ENCODE data around the gene ADM5. TPM values are rescaled to one million over a fixed set of nuclear protein-coding genes. Genes with fewer than 3 reads are reported as not detected.
"Not testable (repeated sequence)": the region's sequence is repeated elsewhere in the genome, so short reads cannot be mapped to it uniquely, and the experiment has no call there.

The ADM5 gene
- total and polyA plus RNA-seq, 2 experiments from 2014 or later, result 0.50 TPM; not detected in 1

- Histone ChIP-seq H3K27me3 (no peaks in the 10 kb centered on the region), H3K36me3 (replicated peaks; ENCODE audit: insufficient read depth, low read depth) (no peaks in the 10 kb centered on the region), H2AFZ (no peak overlapping the region), H3K27ac (no peak overlapping the region), H3K4me3 (no peak overlapping the region), H3K9me3 (ENCODE audit: low read depth) (no peaks in the 10 kb centered on the region), H3K4me1 (ENCODE audit: insufficient read depth) (no peaks in the 10 kb centered on the region), H3K79me2 (no peaks in the 10 kb centered on the region), H4K20me1 (ENCODE audit: insufficient read depth, poor library complexity, severe bottlenecking) (no peaks in the 10 kb centered on the region), H3K4me2 (no peak overlapping the region), H3K9me2 (replicated peaks; ENCODE audit: insufficient read depth) (no peaks in the 10 kb centered on the region)
- 84% methylated on average over 3 of the region's 3 CpGs for WGBS (ENCODE audit: low lambda C conversion rate, missing lambda C conversion rate)
- TF ChIP-seq EZH2phosphoT487 (IDR thresholded peaks at IDR 0.05; ENCODE audit: low read depth, severe bottlenecking, unreplicated experiment) (no peak), CTCF (IDR thresholded peaks at IDR 0.05; ENCODE audit: poor library complexity) (no peak), EZH2 (IDR thresholded peaks at IDR 0.05; ENCODE audit: borderline replicate concordance) (no peak)
- no peak for DNase-seq (ENCODE audit: low spot score)
Observed at GRCh38 chr19:49716154-49716553, 26.8 kb downstream of the ADM5 start.

DNA sequence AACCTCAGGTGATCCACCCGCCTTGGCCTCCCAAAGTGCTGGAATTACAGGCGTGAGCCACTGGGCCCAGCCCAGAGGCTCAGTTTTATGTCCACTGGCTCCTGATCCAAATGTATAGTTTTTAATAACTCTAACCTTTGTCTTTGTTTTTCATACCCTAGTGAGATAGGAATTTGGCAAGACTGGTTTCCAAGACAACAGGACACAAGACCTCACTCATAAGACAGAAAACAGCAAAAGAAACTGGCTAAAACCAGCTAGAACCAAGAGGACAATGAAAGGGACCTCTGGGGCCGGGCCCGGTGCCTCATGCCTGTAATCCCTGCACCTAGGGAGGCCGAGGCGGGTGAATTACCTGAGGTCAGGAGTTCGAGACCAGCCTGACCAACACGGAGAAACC is 29.1 kb downstream of the ADM5 start:
- H4K20me1 ChIP-seq (ENCODE audit: insufficient read depth, poor library complexity, severe bottlenecking), result no peaks in the 10 kb centered on the region
- no peak for DNase-seq (ENCODE audit: low spot score)
- H3K79me2 ChIP-seq, result no peaks in the 10 kb centered on the region
- H3K27ac ChIP-seq, result no peak overlapping the region
- H3K27me3 ChIP-seq, result no peaks in the 10 kb centered on the region
- TF ChIP-seq EZH2phosphoT487 (IDR thresholded peaks at IDR 0.05; ENCODE audit: low read depth, severe bottlenecking, unreplicated experiment), result no peak
- TF ChIP-seq CTCF (IDR thresholded peaks at IDR 0.05; ENCODE audit: poor library complexity), result no peak
- TF ChIP-seq EZH2 (IDR thresholded peaks at IDR 0.05; ENCODE audit: borderline replicate concordance), result no peak
- no peak overlapping the region for H3K4me3 ChIP-seq
- WGBS (ENCODE audit: low lambda C conversion rate, missing lambda C conversion rate), result 85% methylated on average over 8 of the region's 8 CpGs
- no peaks in the 10 kb centered on the region for H3K36me3 ChIP-seq (replicated peaks; ENCODE audit: insufficient read depth, low read depth)
- H2AFZ ChIP-seq, result no peak overlapping the region
- H3K4me2 ChIP-seq, result no peak overlapping the region
- H3K9me2 ChIP-seq (replicated peaks; ENCODE audit: insufficient read depth), result no peaks in the 10 kb centered on the region
- no peaks in the 10 kb centered on the region for H3K9me3 ChIP-seq (ENCODE audit: low read depth)
- H3K4me1 ChIP-seq (ENCODE audit: insufficient read depth), result no peaks in the 10 kb centered on the region

- Histone ChIP-seq H2AFZ (no peak overlapping the region), H3K9me3 (ENCODE audit: low read depth) (no peaks in the 10 kb centered on the region), H3K79me2 (no peaks in the 10 kb centered on the region), H3K27me3 (no peaks in the 10 kb centered on the region), H3K9me2 (replicated peaks; ENCODE audit: insufficient read depth) (no peaks in the 10 kb centered on the region), H3K27ac (no peak overlapping the region), H3K4me3 (no peak overlapping the region), H3K4me1 (ENCODE audit: insufficient read depth) (no peaks in the 10 kb centered on the region), H3K4me2 (no peak overlapping the region), H3K36me3 (replicated peaks; ENCODE audit: insufficient read depth, low read depth) (no peaks in the 10 kb centered on the region), H4K20me1 (ENCODE audit: insufficient read depth, poor library complexity, severe bottlenecking) (no peaks in the 10 kb centered on the region)
- DNase-seq (ENCODE audit: low spot score), result no peak
- WGBS (ENCODE audit: low lambda C conversion rate, missing lambda C conversion rate), result 78% methylated on average over 6 of the region's 6 CpGs
- no peak for TF ChIP-seq CTCF (IDR thresholded peaks at IDR 0.05; ENCODE audit: poor library complexity)
- TF ChIP-seq EZH2 (IDR thresholded peaks at IDR 0.05; ENCODE audit: borderline replicate concordance), result no peak
- TF ChIP-seq EZH2phosphoT487 (IDR thresholded peaks at IDR 0.05; ENCODE audit: low read depth, severe bottlenecking, unreplicated experiment), result no peak
Observed at GRCh38 chr19:49718991-49719390, 29.6 kb downstream of the ADM5 start.

DNA sequence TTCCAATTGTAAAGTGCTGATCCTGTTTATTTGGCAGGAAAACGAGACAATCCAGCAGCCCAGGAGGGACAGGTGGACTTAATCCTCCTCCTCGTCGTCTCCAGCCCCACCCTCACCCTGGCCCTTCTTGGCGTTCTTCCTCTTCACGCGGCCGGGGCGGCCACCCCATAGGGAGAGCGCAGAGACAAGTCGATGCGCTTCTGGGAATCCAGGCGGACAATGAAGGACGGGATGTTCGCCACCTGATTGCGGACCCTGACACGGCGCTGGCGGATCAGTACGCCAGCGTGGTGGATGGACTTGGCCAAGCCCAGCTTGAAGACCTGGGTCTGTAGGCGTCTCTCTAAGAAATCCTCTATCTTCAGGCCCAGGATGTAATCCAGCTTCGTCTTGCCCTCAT is 30.0 kb downstream of the ADM5 start:
- not testable (repeated sequence) for H2AFZ ChIP-seq; H3K27ac ChIP-seq; H3K4me2 ChIP-seq; H3K9me2 ChIP-seq (replicated peaks; ENCODE audit: insufficient read depth); H3K9me3 ChIP-seq (ENCODE audit: low read depth); H3K36me3 ChIP-seq (replicated peaks; ENCODE audit: insufficient read depth, low read depth); H4K20me1 ChIP-seq (ENCODE audit: insufficient read depth, poor library complexity, severe bottlenecking); H3K27me3 ChIP-seq; DNase-seq (ENCODE audit: low spot score); H3K4me3 ChIP-seq; H3K4me1 ChIP-seq (ENCODE audit: insufficient read depth); H3K79me2 ChIP-seq
- 83% methylated on average over 22 of the region's 22 CpGs for WGBS (ENCODE audit: low lambda C conversion rate, missing lambda C conversion rate)

Measured in hepatocyte (in vitro differentiated cells).